ENCODE results near the gene PRKAG2. TPM values are rescaled to one million over a fixed set of nuclear protein-coding genes. Genes with fewer than 3 reads are reported as not detected.

PRKAG2 gene
- total RNA-seq, 3 donors from 2014 or later, result 32.3 to 56.6 (median 34.4) TPM

DNA sequence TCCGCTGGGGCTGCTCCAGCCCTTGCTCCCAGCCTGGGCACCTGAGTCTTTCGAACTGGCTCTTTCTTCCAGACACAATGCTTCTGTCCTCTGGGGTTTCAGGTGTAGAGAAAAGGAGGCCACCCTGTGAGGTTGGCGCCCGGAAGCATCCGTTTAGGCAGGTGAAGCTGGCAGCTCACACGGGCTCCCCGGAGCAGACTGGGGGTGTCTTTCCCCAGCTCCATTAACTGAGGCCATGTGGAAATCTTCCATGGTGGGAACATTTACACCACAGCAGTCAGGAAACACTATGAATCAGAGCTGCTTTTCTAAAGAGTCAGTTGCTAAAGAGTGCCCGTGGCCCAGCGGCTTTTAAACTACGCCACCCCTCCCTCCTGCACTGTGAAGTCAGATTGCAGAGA is 29.2 kb downstream of the PRKAG2 start:
- TF ChIP-seq POLR2AphosphoS5 (IDR thresholded peaks at IDR 0.05) (no peak), POLR2A (IDR thresholded peaks at IDR 0.05) (no peak)
- TF ChIP-seq, protein P1, sequence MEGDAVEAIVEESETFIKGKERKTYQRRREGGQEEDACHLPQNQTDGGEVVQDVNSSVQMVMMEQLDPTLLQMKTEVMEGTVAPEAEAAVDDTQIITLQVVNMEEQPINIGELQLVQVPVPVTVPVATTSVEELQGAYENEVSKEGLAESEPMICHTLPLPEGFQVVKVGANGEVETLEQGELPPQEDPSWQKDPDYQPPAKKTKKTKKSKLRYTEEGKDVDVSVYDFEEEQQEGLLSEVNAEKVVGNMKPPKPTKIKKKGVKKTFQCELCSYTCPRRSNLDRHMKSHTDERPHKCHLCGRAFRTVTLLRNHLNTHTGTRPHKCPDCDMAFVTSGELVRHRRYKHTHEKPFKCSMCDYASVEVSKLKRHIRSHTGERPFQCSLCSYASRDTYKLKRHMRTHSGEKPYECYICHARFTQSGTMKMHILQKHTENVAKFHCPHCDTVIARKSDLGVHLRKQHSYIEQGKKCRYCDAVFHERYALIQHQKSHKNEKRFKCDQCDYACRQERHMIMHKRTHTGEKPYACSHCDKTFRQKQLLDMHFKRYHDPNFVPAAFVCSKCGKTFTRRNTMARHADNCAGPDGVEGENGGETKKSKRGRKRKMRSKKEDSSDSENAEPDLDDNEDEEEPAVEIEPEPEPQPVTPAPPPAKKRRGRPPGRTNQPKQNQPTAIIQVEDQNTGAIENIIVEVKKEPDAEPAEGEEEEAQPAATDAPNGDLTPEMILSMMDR (IDR thresholded peaks at IDR 0.05), result no peak
- no peak overlapping the region for H3K27ac ChIP-seq
- H3K4me1 ChIP-seq, result peaks cover 0 to 10% of the 10 kb centered on the region in 2 donors
- no peaks in the 10 kb centered on the region for H3K36me3 ChIP-seq
- no peak overlapping the region for H3K4me3 ChIP-seq
- intact Hi-C loops (cut with DNase I; ENCODE audit: low total_unique reads), result no loop called here
- H3K27me3 ChIP-seq, result no peaks in the 10 kb centered on the region
- DNase-seq (ENCODE audit: low spot score in 2 of 2), result no peak
- no peaks in the 10 kb centered on the region for H3K9me3 ChIP-seq

DNA sequence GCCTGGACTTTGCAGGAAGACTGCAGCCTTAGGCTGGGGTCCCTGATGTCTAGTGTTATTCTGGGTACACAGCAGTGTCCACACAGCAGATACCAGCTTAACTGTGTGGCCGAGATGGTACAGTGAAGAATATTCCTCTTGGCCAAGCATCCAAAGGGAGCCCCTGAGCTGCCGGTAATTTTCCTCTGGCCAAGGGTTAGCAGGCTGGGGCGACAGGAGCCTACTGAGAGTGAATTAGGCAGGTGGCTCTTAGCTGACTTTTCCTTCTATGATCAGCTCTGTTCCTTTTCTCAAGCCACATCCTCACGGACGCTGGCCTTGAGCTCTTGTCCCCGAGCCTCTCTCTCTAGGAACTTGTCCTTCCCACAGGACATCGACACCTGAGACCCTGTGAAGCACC is 29.8 kb downstream of the PRKAG2 start:
- Histone ChIP-seq H3K36me3 (no peaks in the 10 kb centered on the region), H3K27ac (no peak overlapping the region), H3K4me1 (peaks cover 0 to 8% of the 10 kb centered on the region in 2 donors), H3K4me3 (no peak overlapping the region), H3K27me3 (no peaks in the 10 kb centered on the region), H3K9me3 (no peaks in the 10 kb centered on the region)
- no peak for DNase-seq (ENCODE audit: low spot score in 2 of 2)
- intact Hi-C loops (cut with DNase I; ENCODE audit: low total_unique reads), result no loop called here
- TF ChIP-seq POLR2A (IDR thresholded peaks at IDR 0.05), result no peak
- TF ChIP-seq, protein P1 (IDR thresholded peaks at IDR 0.05), result no peak
- TF ChIP-seq POLR2AphosphoS5 (IDR thresholded peaks at IDR 0.05), result no peak

DNA sequence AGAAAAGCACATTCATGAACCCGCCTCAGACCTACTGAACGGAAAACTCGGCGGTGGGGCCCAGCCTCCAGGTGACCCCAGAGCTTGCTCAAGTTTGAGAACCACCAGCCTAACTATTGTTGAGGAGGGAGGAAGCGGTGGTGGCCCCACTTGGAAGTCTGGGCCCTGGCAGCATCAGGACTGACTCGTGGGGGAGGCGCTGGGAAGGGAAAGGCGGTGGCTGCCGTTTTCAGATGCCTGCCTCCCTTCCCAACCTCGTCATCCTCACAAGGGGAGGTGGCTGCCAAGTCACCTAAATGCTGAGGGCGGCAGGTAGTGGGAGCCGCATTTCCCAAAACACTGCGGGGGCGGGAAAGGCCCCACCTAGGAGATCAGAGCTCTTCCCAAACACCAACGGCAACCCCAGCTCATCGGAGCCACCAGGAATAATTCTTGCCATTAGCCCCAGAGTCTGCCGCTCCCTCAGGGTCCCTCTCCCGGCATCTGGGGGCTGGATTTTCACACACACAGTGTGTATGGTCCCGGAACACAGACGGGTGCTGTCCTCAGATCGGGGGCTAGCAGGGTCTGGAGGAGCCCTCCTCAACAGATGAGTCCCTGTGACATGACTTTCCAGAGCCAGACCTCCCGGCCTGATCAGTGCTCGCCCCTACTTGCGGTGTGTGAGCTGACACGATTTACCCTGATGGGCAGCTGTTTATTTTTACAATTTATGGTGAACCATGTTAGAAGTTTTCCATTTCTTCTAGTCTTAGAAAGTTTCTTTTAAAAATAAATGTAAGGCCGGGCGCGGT is 31.3 kb downstream of the PRKAG2 start:
- no peak for DNase-seq (ENCODE audit: low spot score in 2 of 2)
- Histone ChIP-seq H3K27me3 (no peaks in the 10 kb centered on the region), H3K4me1 (no peaks in the 10 kb centered on the region), H3K27ac (no peak overlapping the region), H3K9me3 (no peaks in the 10 kb centered on the region), H3K36me3 (no peaks in the 10 kb centered on the region), H3K4me3 (no peak overlapping the region)
- intact Hi-C loops (cut with DNase I; ENCODE audit: low total_unique reads), result no loop called here
- TF ChIP-seq POLR2A (IDR thresholded peaks at IDR 0.05) (no peak), POLR2AphosphoS5 (IDR thresholded peaks at IDR 0.05) (no peak)
- TF ChIP-seq, protein P1 (IDR thresholded peaks at IDR 0.05), result no peak

DNA sequence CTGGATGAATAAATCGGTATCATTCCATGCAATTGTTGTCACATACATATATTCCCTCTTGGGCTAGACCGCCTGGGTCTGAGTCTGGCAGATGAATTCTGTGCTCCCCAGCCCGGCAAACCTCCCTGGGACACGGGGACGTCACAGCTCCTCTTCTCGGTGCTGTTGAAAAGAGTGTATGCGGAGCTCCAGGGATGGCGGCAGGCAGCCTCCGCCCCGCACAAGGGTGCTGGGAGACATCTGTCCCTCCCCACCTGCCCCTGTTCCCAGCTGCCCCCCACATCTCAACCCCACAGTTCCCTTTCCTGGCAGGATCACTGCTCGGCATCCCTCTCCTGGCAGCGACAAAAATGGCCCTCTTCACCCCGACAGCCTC is 32.1 kb downstream of the PRKAG2 start:
- Histone ChIP-seq H3K27me3 (no peaks in the 10 kb centered on the region), H3K9me3 (no peaks in the 10 kb centered on the region), H3K4me1 (no peaks in the 10 kb centered on the region), H3K4me3 (no peak overlapping the region), H3K27ac (peak overlapping the region in 1 of 2 donors; percentile 43), H3K36me3 (no peaks in the 10 kb centered on the region)
- intact Hi-C loops (cut with DNase I; ENCODE audit: low total_unique reads), result no loop called here
- TF ChIP-seq, protein P1 (IDR thresholded peaks at IDR 0.05), result no peak
- TF ChIP-seq POLR2AphosphoS5 (IDR thresholded peaks at IDR 0.05) (no peak), POLR2A (IDR thresholded peaks at IDR 0.05) (no peak)
- DNase-seq (ENCODE audit: low spot score in 2 of 2), result no peak

DNA sequence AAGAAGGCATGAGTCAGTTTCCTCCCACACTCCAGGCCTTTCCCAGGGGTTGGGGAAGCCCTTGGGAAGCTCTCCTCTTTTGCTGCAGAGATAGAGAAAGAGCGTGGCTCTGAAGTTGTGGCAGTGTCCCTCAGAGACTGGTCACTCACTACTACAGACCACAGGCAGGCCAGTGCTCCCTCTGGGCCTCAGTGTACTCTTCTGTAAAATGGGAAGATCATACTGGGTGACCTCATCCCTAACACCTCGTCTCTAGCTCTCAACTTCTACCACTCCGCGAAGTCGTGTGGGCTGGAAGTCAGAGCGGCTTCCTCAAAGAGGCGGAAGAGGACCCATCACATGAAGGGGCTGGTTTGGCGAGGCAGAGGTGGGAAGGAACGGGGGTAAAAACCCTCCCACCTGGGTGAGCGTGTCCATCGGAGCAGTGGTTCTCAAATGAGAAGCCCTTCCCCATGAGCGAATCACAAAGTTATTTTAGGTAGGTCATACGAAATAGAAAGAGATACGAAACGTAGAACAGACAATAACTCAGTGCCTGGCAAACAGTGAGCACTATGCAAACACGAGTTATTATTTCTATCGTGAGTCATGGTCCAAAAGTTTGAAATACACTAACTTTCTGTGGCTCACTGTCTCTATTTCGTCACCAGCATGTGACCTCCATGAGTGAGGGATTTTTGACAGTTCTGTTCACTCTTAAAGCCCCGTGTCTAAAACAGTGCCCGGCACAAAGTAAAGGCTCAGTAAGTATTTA is 32.7 kb downstream of the PRKAG2 start:
- H3K4me3 ChIP-seq, result no peak overlapping the region
- no peaks in the 10 kb centered on the region for H3K9me3 ChIP-seq
- H3K27ac ChIP-seq, result peak overlapping the region; percentile 29 to 48
- no peaks in the 10 kb centered on the region for H3K27me3 ChIP-seq
- H3K4me1 ChIP-seq, result no peaks in the 10 kb centered on the region
- no peaks in the 10 kb centered on the region for H3K36me3 ChIP-seq
- no peak for DNase-seq (ENCODE audit: low spot score in 2 of 2)
- intact Hi-C loops (cut with DNase I; ENCODE audit: low total_unique reads), result no loop called here
- TF ChIP-seq, protein P1 (IDR thresholded peaks at IDR 0.05), result no peak
- no peak for TF ChIP-seq POLR2A (IDR thresholded peaks at IDR 0.05)
- no peak for TF ChIP-seq POLR2AphosphoS5 (IDR thresholded peaks at IDR 0.05)

All from breast epithelium (tissue), 4 donors.